NCI-H2081 (cell line): ENCODE results near the gene HHEX.
"Not testable (repeated sequence)": the region's sequence is repeated elsewhere in the genome, so short reads cannot be mapped to it uniquely, and the experiment has no call there.

Source experiments
- DNase-seq, 2 experiments: peaks; one replicate each; lab custom pipeline; 2025; lab: John Stamatoyannopoulos, UW

HHEX gene

DNA sequence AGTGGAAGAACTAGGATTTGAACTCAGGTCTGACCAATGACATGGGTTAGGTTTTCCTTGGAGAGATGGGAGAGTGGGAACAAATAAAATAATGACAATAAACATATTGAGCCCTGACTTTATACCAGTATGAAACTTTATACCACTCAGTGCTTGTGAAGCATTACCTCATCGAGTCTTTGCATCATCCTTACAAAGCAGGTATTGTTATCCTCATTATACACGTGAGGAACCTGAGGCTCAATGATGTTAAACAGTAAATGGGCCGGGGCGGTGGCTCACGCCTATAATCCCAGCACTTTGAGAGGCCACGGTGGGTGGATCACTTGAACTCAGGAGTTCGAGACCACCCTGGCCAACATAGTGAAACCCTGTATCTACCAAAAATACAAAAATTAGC is 47.7 kb downstream of the HHEX start:
- DNase-seq: no peak

DNA sequence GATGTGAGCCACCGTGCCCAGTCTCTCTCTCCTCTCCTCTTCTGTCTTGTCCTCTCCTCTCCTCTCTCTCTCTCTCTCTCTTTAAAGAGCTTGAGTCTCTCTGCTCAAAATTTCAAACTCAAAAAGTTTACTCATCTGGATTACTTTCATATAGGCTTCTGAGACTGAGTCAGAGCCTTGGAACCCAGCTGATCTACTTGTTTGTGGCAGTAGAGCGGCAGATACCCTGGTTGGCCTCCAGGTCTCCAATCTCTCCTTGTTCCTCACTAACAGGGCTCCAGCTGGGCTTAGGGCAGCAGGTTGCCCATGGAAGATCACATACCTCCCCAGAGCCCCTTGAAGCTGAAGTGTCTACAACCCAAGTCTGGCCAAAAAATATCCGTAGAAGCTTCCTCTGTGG is 51.0 kb downstream of the HHEX start:
- no peak for DNase-seq

DNA sequence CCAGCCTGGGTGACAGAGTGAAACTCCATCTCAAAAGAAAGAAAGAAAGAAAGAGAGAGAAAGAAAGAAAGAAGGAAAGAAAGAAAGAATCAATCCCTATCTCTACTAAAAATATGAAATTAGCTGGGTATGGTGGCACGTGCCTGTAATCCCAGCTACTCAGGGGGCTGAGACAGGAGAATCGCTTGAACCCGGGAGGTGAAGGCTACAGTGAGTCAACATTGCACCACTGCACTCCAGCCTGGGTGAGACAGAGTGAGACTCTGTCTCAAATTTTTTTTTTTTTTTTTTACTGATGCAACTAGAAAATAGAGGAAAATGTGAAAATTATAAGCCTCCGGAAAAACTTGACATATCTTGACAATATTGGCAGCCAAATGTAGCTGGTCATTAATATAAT is 52.0 kb downstream of the HHEX start:
- not testable (repeated sequence) for DNase-seq

DNA sequence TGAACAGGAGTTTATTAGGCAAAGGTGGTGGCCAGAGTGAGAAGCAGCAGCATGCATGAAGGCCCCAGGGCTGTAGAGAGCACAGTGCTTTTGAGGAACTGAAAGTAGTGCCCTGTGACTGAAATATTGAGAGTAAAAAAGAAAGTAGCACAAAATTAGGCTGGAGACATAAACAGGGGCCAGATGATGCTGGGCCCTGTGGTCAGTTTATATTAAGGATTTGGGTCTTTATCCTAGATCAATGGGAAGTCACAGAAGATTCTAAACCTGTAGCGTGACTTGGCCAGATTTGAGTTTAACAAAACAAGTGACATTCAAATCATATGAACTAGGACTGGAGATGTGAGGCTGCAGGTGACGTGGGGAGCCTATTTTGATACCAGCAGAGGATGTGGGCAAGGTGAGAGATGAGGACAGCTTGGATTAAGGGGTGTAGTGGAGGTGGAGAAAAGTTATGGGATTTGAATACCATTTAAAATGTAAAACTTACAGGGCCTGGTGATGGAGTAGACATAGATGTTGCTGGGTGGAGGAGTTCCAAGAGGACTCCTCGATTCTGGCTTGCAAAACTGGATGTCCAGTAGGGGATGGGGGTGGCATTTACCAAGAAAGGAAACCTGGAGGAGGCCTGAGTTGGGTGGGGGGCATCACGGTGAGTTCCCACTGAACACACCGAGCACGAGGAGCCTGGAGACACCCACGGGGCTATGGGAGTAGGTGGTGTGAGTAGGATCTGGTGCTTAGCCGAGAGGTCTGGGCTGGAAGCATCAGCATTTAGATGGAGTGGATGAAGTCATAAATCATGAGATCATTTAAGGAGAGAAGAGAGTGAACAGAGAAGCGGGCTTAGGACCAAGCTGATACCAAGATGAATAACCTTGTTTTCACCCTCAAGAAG is 52.8 kb downstream of the HHEX start:
- DNase-seq: no peak
